Caco-2 (cell line): ENCODE results near the gene LMNTD1. TPM values are rescaled to one million over a fixed set of nuclear protein-coding genes. Genes with fewer than 3 reads are reported as not detected.

ENCODE experiments used
- BruUV-seq: library from RNA; stranded (reverse); fragments of 400-500 nt; replicated peaks from 2 replicates; lab custom pipeline; 2021; lab: Mats Ljungman, UMichigan
- CTCF ChIA-PET: fragments of 300-600 bp; sonication (Branson Sonifier 250); formaldehyde crosslinking; loops from one replicate; lab custom pipeline; 2022; ENCODE audit warnings: antibody characterized with exemption; lab: Charles Lee
- POLR2A ChIA-PET: fragments of 300-600 bp; sonication (Branson Sonifier 250); formaldehyde crosslinking; loops from one replicate; lab custom pipeline; 2022; ENCODE audit warnings: antibody characterized with exemption; lab: Charles Lee
- DNase-seq, 2 experiments: peaks; one replicate each; pipeline versions ENCODE4 v3.0.0 to v3.0.0-alpha.2; 2020 to 2022
- H3K27me3 ChIP-seq: replicated peaks from 2 replicates; pipeline ENCODE4 v1.6.0; 2011; ENCODE audit warnings: low read length; ENCODE audit not compliant: control insufficient read depth, insufficient read depth
- H3K36me3 ChIP-seq: 2 replicates; pipeline ENCODE4 v1.5.1; 2011; ENCODE audit warnings: low read length; ENCODE audit not compliant: control insufficient read depth, insufficient read depth
- H3K4me1 ChIP-seq: fragments of 250-450 bp; sonication (Bioruptor Pico); 2 replicates; pipeline ENCODE4 v1.5.1; 2020; ENCODE audit warnings: mild to moderate bottlenecking
- H3K4me3 ChIP-seq: 2 replicates; pipeline ENCODE4 v1.5.1; 2011; ENCODE audit warnings: low read depth, mild to moderate bottlenecking, control low read depth, low read length
- H3K9me3 ChIP-seq: fragments of 250-450 bp; sonication (Bioruptor Pico); 2 replicates; pipeline ENCODE4 v1.5.1; 2020; ENCODE audit warnings: mild to moderate bottlenecking, moderate library complexity
- H3K27ac Mint-ChIP-seq: one replicate; pipeline ENCODE4 v1.8.0; 2022; ENCODE audit warnings: mixed read lengths; ENCODE audit not compliant: unreplicated experiment
- H3K27me3 Mint-ChIP-seq: one replicate; pipeline ENCODE4 v1.8.0; 2022; ENCODE audit warnings: mixed read lengths; ENCODE audit not compliant: insufficient read depth, unreplicated experiment
- H3K36me3 Mint-ChIP-seq: one replicate; pipeline ENCODE4 v1.8.0; 2022; ENCODE audit warnings: mild to moderate bottlenecking, mixed read lengths; ENCODE audit not compliant: insufficient read depth, unreplicated experiment
- H3K4me1 Mint-ChIP-seq: one replicate; pipeline ENCODE4 v1.8.0; 2022; ENCODE audit warnings: low read depth, mixed read lengths; ENCODE audit not compliant: unreplicated experiment
- H3K4me3 Mint-ChIP-seq: one replicate; pipeline ENCODE4 v1.8.0; 2022; ENCODE audit warnings: mild to moderate bottlenecking, moderate library complexity, mixed read lengths; ENCODE audit not compliant: unreplicated experiment
- H3K9me3 Mint-ChIP-seq: one replicate; pipeline ENCODE4 v1.8.0; 2022; ENCODE audit warnings: mixed read lengths; ENCODE audit not compliant: unreplicated experiment
- CTCF ChIP-seq, 2 experiments: fragments of 200-600 bp in 1 of 2; IDR thresholded peaks; 1 replicate in 1 of 2; 2 replicates in 1 of 2; pipeline versions ENCODE4 v1.5.1 to v1.8.0; 2011 to 2022; ENCODE audit warnings: antibody characterized with exemption in 1 of 2, control low read depth in 1 of 2, inconsistent platforms in 1 of 2, low read depth in 1 of 2, low read length in 1 of 2, mild to moderate bottlenecking in 1 of 2, moderate library complexity in 1 of 2; ENCODE audit not compliant: insufficient read depth in 1 of 2, severe bottlenecking in 1 of 2, unreplicated experiment in 1 of 2
- intact Hi-C: fragments of 100-400 bp; cut with micrococcal nuclease; formaldehyde crosslinking; loops from one replicate; pipeline ENCODE4 v1.10.0; 2022; ENCODE audit not compliant: unreplicated experiment
- total RNA-seq: library from RNA; stranded (reverse); gene quantifications from 2 replicates; pipeline ENCODE4 v1.2.3, GENCODE V29; 2022

LMNTD1 gene
- total RNA-seq, 1 experiment from 2014 or later: not detected

GRCh38 chr12:25581067-25581466 is 28.0 kb upstream of the LMNTD1 start:
- Histone ChIP-seq H3K27me3 (no peaks in the 10 kb centered on the region), H3K4me3 (no peak overlapping the region), H3K4me1 (0 out of 2 replicates have a peak, but pooled peaks cover 6% of the 10 kb centered on the region), H3K9me3 (no peaks in the 10 kb centered on the region), H3K36me3 (no peaks in the 10 kb centered on the region)
- Mint-ChIP-seq H3K27ac (no peak overlapping the region), H3K9me3 (peaks cover 3% of the 10 kb centered on the region), H3K27me3 (no peaks in the 10 kb centered on the region), H3K4me3 (no peak overlapping the region), H3K36me3 (no peaks in the 10 kb centered on the region), H3K4me1 (peaks cover 8% of the 10 kb centered on the region)
- no peak for DNase-seq
- ChIA-PET POLR2A (no interaction called here), CTCF (no interaction called here)
- intact Hi-C loops: loop anchor here (10.0 kb wide), 1 partner anchor 254 kb away; no protein-coding TSS in a partner anchor
- no peak for TF ChIP-seq CTCF (IDR thresholded peaks at IDR 0.05; ENCODE audit: insufficient read depth in 1 of 2, low read depth in 1 of 2, low read length in 1 of 2, severe bottlenecking in 1 of 2, unreplicated experiment in 1 of 2)
- BruUV-seq: no TSS peak

GRCh38 chr12:25578411-25579143 is 25.5 kb upstream of the LMNTD1 start:
- H3K27ac Mint-ChIP-seq: no peak overlapping the region
- no peak for TF ChIP-seq CTCF (IDR thresholded peaks at IDR 0.05; ENCODE audit: insufficient read depth in 1 of 2, low read depth in 1 of 2, low read length in 1 of 2, severe bottlenecking in 1 of 2, unreplicated experiment in 1 of 2)
- H3K36me3 ChIP-seq: no peaks in the 10 kb centered on the region
- no peak for DNase-seq
- no TSS peak for BruUV-seq
- intact Hi-C loops: no loop called here
- no peaks in the 10 kb centered on the region for H3K27me3 ChIP-seq
- H3K4me3 Mint-ChIP-seq: no peak overlapping the region
- no peaks in the 10 kb centered on the region for H3K27me3 Mint-ChIP-seq
- H3K9me3 Mint-ChIP-seq: no peaks in the 10 kb centered on the region
- CTCF ChIA-PET: no interaction called here
- H3K4me3 ChIP-seq: no peak overlapping the region
- 0 out of 2 replicates have a peak, but pooled peaks cover 3% of the 10 kb centered on the region for H3K4me1 ChIP-seq
- H3K9me3 ChIP-seq: no peaks in the 10 kb centered on the region
- POLR2A ChIA-PET: no interaction called here
- H3K36me3 Mint-ChIP-seq: no peaks in the 10 kb centered on the region
- H3K4me1 Mint-ChIP-seq: peaks cover 4% of the 10 kb centered on the region

- H3K4me3 ChIP-seq: no peak overlapping the region
- no peaks in the 10 kb centered on the region for H3K27me3 Mint-ChIP-seq
- CTCF ChIA-PET: no interaction called here
- H3K27ac Mint-ChIP-seq: no peak overlapping the region
- no peaks in the 10 kb centered on the region for H3K36me3 Mint-ChIP-seq
- no peaks in the 10 kb centered on the region for H3K4me1 ChIP-seq
- no peak for TF ChIP-seq CTCF (IDR thresholded peaks at IDR 0.05; ENCODE audit: insufficient read depth in 1 of 2, low read depth in 1 of 2, low read length in 1 of 2, severe bottlenecking in 1 of 2, unreplicated experiment in 1 of 2)
- H3K4me1 Mint-ChIP-seq: no peaks in the 10 kb centered on the region
- no peak for DNase-seq
- POLR2A ChIA-PET: no interaction called here
- no TSS peak for BruUV-seq
- H3K9me3 Mint-ChIP-seq: no peaks in the 10 kb centered on the region
- no peaks in the 10 kb centered on the region for H3K36me3 ChIP-seq
- no peaks in the 10 kb centered on the region for H3K9me3 ChIP-seq
- H3K4me3 Mint-ChIP-seq: no peak overlapping the region
- no peaks in the 10 kb centered on the region for H3K27me3 ChIP-seq
- intact Hi-C loops: no loop called here
Measured at GRCh38 chr12:25574761-25575160, 21.7 kb upstream of the LMNTD1 start.
